HG03571 (cell line): Measurements from ENCODE around the gene CTAGE1.

ENCODE experiments used
- ATAC-seq: cut with Tn5 transposase; IDR thresholded peaks from one replicate; pipeline ENCODE4 v1.9.1; 2021; ENCODE audit not compliant: unreplicated experiment

CTAGE1 gene

DNA sequence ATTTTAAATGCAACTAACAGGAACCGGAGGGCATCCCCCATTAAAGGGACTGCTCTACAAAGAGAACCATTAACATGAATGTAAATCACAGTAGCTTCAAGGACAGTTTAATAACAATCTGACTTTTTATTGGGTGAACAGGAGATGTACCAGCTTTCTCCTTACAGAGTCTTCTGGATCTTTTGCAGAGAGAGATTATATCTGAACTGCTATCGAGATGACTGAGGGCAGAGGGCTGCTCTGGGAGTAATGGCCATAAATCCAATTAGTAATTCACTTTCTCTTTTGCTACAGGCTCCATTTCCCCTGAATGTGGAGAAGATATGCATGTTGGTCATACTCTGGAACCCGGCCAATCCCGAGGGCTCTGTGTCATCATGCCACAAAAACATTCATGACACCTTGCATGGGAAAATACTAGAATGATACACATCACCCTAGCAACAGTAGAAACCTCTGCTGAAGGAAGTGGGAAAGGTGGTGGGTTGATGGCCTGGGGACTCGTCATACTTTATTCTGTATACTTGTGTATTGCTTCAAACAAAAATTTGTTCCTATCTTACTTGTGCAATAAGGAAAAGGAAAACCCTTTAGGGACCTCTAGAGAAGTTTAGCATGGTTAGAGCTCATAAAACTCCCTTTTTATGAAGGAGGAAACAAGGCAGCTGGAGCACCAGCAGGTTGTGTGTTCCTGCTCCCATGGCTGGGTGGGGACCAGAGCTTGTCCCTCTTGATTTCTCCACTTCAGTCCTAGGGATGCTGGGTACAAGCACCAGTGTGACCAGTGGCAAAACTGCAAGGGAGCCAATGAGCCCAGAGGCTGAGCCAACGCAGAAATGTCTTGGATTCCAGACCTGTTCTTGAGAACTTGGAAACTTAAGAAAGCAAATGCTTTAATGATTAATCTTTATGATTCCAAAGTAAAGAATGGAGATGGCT lies 26.0 kb downstream of the CTAGE1 start:
- no peak for ATAC-seq

DNA sequence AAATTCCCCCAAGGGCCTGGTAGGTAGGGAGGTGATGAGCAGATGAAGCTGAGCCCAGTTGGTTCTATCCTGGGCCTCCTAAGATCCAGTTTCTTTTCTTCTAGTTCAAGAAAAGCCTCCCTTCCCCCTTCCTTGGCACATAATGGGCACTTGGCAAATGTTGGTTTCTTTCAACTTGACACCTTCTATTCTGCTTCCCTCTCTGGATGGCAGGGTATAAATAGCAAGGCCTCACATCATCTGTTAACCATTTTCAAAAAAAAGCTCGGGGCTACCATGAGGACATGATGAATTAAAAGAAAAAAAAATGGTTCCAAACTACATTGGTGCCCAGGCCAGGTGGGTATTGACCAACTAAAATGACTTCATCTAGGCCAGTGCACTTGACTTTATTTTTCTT lies 29.9 kb downstream of the CTAGE1 start:
- no peak for ATAC-seq

DNA sequence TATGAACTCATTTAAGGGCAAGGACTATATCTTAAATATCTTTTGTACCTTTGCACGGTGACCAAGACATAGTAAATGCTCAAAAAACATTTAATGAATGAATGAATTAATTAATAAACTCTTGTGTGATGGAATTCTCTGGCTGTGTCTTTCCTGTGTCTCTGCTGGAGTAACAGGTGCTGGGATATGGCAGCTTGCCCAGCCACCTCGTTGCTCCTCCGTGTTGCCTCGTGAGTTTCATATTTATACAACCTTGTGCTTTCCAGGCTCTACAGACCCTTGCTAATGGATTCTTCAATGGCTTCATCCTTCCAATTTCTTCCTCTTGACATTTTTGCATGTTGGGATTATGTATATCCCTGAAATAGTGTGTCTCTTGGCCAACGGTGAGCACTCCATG lies 30.4 kb downstream of the CTAGE1 start:
- no peak for ATAC-seq

DNA sequence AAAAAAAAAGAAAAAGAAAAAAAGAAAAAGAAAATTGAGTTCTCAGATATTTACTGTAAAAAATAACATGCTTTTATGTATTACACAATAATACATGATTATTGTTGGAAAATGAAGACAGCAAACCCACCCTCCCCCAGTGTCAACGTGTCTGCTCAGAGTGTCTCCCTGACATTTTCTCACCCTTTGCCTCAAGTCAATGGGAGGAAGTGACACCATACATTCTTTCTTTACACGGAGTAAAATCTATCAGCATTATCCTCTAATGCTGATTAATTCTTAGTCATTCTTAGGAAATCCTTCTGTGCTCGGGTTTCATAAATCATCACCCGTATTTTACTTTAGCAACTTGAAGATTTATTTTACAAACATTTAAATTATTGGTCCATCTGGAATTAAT lies 32.0 kb downstream of the CTAGE1 start:
- no peak for ATAC-seq

DNA sequence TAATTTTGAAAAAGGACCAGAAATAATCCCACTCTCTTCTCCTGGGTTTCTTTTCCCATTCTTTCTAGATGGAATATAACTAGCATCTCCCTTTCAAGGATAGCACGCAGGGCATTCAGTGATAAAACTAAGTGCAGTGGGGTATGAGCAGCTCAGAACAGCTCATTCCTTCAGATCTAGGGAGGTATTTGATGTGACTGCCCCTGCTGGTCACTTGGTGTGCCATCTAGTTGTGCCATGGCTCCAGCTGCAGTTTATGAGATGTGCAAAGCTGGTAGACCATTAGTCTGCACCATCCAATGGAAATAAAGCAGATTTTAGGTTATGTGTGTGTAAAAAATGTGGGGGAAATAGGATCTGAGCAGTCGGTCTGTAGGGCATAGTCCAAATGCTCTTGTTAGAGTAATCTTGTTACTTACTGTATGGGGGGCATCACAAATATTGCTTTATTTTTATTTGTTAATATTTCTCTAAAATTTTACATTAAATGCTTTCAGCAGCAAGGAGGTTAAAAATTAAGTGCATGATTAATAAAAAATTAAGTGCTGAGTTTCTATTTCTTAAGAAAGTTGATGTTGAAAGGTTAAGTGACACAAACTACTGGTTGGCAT lies 38.9 kb downstream of the CTAGE1 start:
- ATAC-seq, result no peak

DNA sequence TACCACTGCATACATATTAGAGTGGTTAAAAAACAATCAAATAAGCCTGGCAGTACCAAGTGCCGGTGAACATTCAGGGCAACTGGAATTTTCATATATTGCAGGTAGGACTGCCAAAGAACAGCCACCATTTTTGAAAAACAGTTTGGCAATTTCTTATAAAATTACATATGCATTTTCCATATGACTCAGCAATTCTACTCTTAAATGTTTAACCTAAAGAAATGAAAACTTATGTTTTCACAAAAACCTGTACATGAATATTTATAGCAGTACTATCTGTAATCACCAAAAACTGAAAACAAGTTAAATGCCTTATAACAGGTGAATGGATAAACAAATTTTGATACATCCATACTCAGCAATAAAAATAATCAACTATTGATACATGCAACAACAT lies 39.9 kb downstream of the CTAGE1 start:
- ATAC-seq, result no peak

DNA sequence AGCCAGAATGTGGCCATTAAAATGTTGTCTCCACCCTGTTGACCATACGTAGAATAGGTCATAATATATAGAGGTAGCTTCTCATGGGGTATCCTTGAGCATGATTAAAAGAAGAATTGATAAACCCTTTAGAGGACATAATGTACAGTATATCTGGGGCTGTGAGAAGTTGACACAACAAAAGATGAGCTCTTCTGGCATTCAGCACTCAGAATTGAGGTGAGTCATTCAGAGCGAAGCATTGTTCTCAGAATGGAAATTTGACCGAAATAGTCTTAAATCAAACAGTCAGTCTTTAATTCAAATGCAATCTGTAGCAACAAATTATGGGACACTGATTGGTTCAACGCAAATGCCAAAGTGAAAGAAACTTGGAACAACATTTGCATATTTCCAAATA lies 47.3 kb downstream of the CTAGE1 start:
- ATAC-seq, result no peak

DNA sequence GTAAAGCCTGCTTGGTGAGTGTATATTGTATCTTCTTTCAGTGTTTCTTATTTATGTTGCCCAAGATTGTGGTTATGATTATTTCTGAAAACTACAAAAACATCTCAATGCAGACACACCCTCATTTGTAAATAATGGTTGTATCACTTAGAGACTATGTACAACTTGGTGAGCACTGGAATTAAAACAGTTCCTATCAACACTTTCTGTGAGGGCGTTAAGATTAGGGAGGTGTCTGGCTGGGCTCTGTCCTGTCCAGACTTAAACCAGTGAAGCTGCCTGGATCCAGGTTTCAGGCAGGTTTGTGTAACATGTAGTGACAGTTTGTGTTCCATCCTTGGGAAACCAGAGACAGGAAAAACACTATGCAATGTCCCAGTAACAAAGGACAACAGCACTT lies 49.7 kb downstream of the CTAGE1 start:
- ATAC-seq, result no peak

DNA sequence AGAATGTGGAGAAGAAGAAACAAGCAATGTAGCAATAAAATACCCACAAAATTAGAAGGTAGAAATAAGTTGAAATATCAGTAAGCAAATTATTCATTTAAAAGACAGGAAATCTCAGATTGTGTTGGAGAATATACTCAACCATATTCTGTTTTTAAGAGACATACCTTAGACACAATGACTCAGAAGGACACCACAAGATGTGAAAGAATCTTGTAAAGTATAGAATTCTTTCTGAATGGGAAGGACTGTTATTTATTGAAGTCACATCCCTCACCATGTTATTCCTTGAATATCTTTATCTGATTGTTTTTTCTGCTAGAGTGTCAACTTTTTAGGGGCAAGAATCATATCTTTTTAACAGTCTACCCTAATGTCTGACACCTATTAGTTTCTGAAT lies 50.4 kb downstream of the CTAGE1 start:
- no peak for ATAC-seq

DNA sequence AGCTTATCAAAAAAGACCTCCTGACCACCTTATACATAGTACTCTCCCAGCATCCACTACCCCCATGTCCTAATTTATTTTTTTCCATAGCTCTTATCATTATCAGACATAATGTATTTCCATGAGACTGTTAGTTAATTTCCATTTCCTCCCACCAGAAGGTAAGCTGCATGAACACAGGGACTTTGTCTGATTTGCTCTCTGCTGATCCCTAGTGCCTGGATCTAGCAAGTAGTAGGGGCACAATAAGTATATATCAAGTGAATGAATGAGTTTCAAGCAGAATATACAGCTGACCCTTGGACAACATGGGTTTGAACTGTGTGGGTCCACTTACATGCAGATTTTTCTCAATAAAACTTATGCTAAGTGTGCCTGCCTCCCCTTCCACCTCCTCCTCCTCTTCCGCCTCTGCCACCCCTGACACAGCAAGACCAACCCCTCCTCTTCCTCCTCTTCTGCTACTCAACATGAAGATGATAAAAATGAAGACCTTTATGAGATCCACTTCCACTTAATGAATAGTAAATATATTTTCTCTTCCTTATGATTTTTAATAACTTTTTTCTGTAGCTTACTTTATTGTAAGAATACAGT lies 53.8 kb downstream of the CTAGE1 start:
- ATAC-seq, result no peak
